CD8-positive, alpha-beta memory T cell (primary cell): ENCODE results near the gene LRRC3. TPM values are rescaled to one million over a fixed set of nuclear protein-coding genes. Genes with fewer than 3 reads are reported as not detected.

Experiments
- CTCF ChIA-PET: fragments of 350-600 bp; sonication (Branson Sonifier 250); formaldehyde crosslinking; loops from one replicate; lab custom pipeline; 2021; ENCODE audit warnings: antibody characterized with exemption; lab: Charles Lee
- POLR2A ChIA-PET: fragments of 350-600 bp; sonication (Branson Sonifier 250); formaldehyde crosslinking; loops from one replicate; lab custom pipeline; 2021; ENCODE audit warnings: antibody characterized with exemption; lab: Charles Lee
- DNase-seq, 5 donors: peaks; one replicate each; pipeline versions ENCODE4 v3.0.0 to v3.0.0-alpha.2; 2020 to 2022; ENCODE audit warnings: mixed read lengths in 1 of 5
- H3K27ac ChIP-seq: one replicate; pipeline ENCODE4 v1.7.0; 2013; ENCODE audit warnings: low read depth, mild to moderate bottlenecking, low read length, moderate library complexity
- H3K27me3 ChIP-seq: 2 replicates; pipeline ENCODE4 v1.7.0; 2013; ENCODE audit warnings: low read length, mild to moderate bottlenecking; ENCODE audit not compliant: insufficient read depth, poor library complexity, severe bottlenecking
- H3K36me3 ChIP-seq: 2 replicates; pipeline ENCODE4 v1.7.0; 2013; ENCODE audit warnings: mild to moderate bottlenecking, low read length, moderate library complexity; ENCODE audit not compliant: insufficient read depth
- H3K4me1 ChIP-seq: 2 replicates; pipeline ENCODE4 v1.7.0; 2013; ENCODE audit warnings: mild to moderate bottlenecking, low read length, moderate library complexity; ENCODE audit not compliant: insufficient read depth
- H3K4me3 ChIP-seq: 2 replicates; pipeline ENCODE4 v1.7.0; 2013; ENCODE audit warnings: mild to moderate bottlenecking, low read length
- H3K9me3 ChIP-seq: 2 replicates; pipeline ENCODE4 v1.7.0; 2013; ENCODE audit warnings: mild to moderate bottlenecking, low read length
- H3K27ac Mint-ChIP-seq, 8 donors: one replicate each; pipeline ENCODE4 v1.8.0; 2020 to 2021; ENCODE audit warnings: mixed read lengths in 8 of 8, mild to moderate bottlenecking in 6 of 8, inconsistent platforms in 3 of 8, moderate library complexity in 3 of 8
- H3K27me3 Mint-ChIP-seq, 2 donors: one replicate each; pipeline ENCODE4 v1.8.0; 2020 to 2021; ENCODE audit warnings: mixed read lengths in 2 of 2, mild to moderate bottlenecking in 1 of 2, moderate library complexity in 1 of 2
- H3K36me3 Mint-ChIP-seq, 3 donors: one replicate each; pipeline ENCODE4 v1.8.0; 2020 to 2021; ENCODE audit warnings: mixed read lengths in 3 of 3, inconsistent platforms in 1 of 3, mild to moderate bottlenecking in 1 of 3
- H3K4me1 Mint-ChIP-seq, 3 donors: one replicate each; pipeline ENCODE4 v1.8.0; 2020 to 2021; ENCODE audit warnings: mixed read lengths in 3 of 3, inconsistent platforms in 1 of 3, mild to moderate bottlenecking in 1 of 3
- H3K4me3 Mint-ChIP-seq, 7 donors: one replicate each; pipeline ENCODE4 v1.8.0; 2020 to 2021; ENCODE audit warnings: mixed read lengths in 7 of 7, mild to moderate bottlenecking in 6 of 7, moderate library complexity in 4 of 7, inconsistent platforms in 2 of 7
- H3K9me3 Mint-ChIP-seq, 5 donors: one replicate each; pipeline ENCODE4 v1.8.0; 2020 to 2022; ENCODE audit warnings: mixed read lengths in 5 of 5, mild to moderate bottlenecking in 3 of 5, moderate library complexity in 2 of 5, inconsistent platforms in 1 of 5
- polyA plus RNA-seq: library from polyadenylated mRNA; unstranded; fragments of 300-500 nt; fragmentation: Illumina TruSeq; gene quantifications from one replicate; pipeline ENCODE4 v1.2.3, GENCODE V29; 2021
- total RNA-seq, 2 experiments: library from RNA; stranded (reverse); gene quantifications; one replicate each; pipeline ENCODE4 v1.2.3, GENCODE V29; 2021

The LRRC3 gene, protein sequence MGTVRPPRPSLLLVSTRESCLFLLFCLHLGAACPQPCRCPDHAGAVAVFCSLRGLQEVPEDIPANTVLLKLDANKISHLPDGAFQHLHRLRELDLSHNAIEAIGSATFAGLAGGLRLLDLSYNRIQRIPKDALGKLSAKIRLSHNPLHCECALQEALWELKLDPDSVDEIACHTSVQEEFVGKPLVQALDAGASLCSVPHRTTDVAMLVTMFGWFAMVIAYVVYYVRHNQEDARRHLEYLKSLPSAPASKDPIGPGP
- total RNA-seq (under 1 TPM; 0.80 to 0.90 TPM), polyA plus RNA-seq (0.17 TPM)

- Histone ChIP-seq H3K27ac (no peak within 1 kb of the TSS), H3K4me3 (peak within 1 kb of the TSS; percentile 64), H3K9me3 (no peaks in the 10 kb centered on the region), H3K36me3 (no peaks in the 10 kb centered on the region), H3K27me3 (no peaks in the 10 kb centered on the region), H3K4me1 (peaks cover 11% of the 10 kb centered on the region)
- POLR2A ChIA-PET: interaction anchor here (0.6 kb wide), 1 partner anchor 988 kb away, joined by 8 read pairs; no protein-coding TSS in a partner anchor
- CTCF ChIA-PET: interaction anchor here (1.2 kb wide), 1 partner anchor 39 kb away, joined by 3 read pairs; no protein-coding TSS in a partner anchor
- H3K27me3 Mint-ChIP-seq: peaks cover 4 to 13% of the 10 kb centered on the region in 2 donors
- DNase-seq: peak; percentile 67 to 84 (median 72)
- H3K4me1 Mint-ChIP-seq: peaks cover 6 to 8% (median 7%) of the 10 kb centered on the region in 3 donors
- peak within 1 kb of the TSS; percentile 74 to 84 (median 75) for H3K4me3 Mint-ChIP-seq
- peak within 1 kb of the TSS in 1 of 8 donors; percentile 43 for H3K27ac Mint-ChIP-seq
- H3K36me3 Mint-ChIP-seq: no peaks in the 10 kb centered on the region
- peaks cover 0 to 7% (median 5%) of the 10 kb centered on the region in 5 donors for H3K9me3 Mint-ChIP-seq
Measured at GRCh38 chr21:44454747-44455523, at the start of gene LRRC3. TSS of gene LRRC3 (plus strand) at chr21:44455510. CDS start at chr21:44456645, 1,135 bp downstream.

- no peaks in the 10 kb centered on the region for H3K27me3 ChIP-seq
- DNase-seq: no peak
- no peak overlapping the region for H3K4me3 Mint-ChIP-seq
- H3K9me3 ChIP-seq: no peaks in the 10 kb centered on the region
- H3K9me3 Mint-ChIP-seq: peaks cover 0 to 7% (median 0%) of the 10 kb centered on the region in 5 donors
- no peaks in the 10 kb centered on the region for H3K4me1 ChIP-seq
- H3K36me3 ChIP-seq: no peaks in the 10 kb centered on the region
- peaks cover 0 to 2% (median 0%) of the 10 kb centered on the region in 3 donors for H3K36me3 Mint-ChIP-seq
- no peaks in the 10 kb centered on the region for H3K27me3 Mint-ChIP-seq
- H3K27ac Mint-ChIP-seq: peak overlapping the region in 3 of 8 donors; percentile 51 to 71 (median 63)
- ChIA-PET CTCF (no interaction called here), POLR2A (interaction anchor here (0.5 kb wide), 1 partner anchor 422 kb away, joined by 12 read pairs; no protein-coding TSS in a partner anchor)
- H3K27ac ChIP-seq: no peak overlapping the region
- peaks cover 3 to 7% (median 4%) of the 10 kb centered on the region in 3 donors for H3K4me1 Mint-ChIP-seq
- H3K4me3 ChIP-seq: no peak overlapping the region
Measured at GRCh38 chr21:44405948-44406872, 49.1 kb upstream of the LRRC3 start.

- peak overlapping the region; percentile 53 to 96 (median 88) for H3K27ac Mint-ChIP-seq
- H3K4me3 ChIP-seq: no peak overlapping the region
- no peak overlapping the region for H3K4me3 Mint-ChIP-seq
- H3K4me1 Mint-ChIP-seq: peaks cover 3 to 7% (median 4%) of the 10 kb centered on the region in 3 donors
- H3K27me3 ChIP-seq: no peaks in the 10 kb centered on the region
- no peaks in the 10 kb centered on the region for H3K27me3 Mint-ChIP-seq
- ChIA-PET CTCF (no interaction called here), POLR2A (no interaction called here)
- no peak overlapping the region for H3K27ac ChIP-seq
- H3K36me3 ChIP-seq: no peaks in the 10 kb centered on the region
- H3K9me3 ChIP-seq: no peaks in the 10 kb centered on the region
- no peaks in the 10 kb centered on the region for H3K4me1 ChIP-seq
- no peaks in the 10 kb centered on the region for H3K36me3 Mint-ChIP-seq
- DNase-seq: no peak
- H3K9me3 Mint-ChIP-seq: peaks cover 0 to 7% (median 0%) of the 10 kb centered on the region in 5 donors
Measured at GRCh38 chr21:44406953-44407352, 48.4 kb upstream of the LRRC3 start.

- H3K4me1 ChIP-seq: no peaks in the 10 kb centered on the region
- H3K9me3 ChIP-seq: no peaks in the 10 kb centered on the region
- peaks cover 0 to 1% of the 10 kb centered on the region in 2 donors for H3K27me3 Mint-ChIP-seq
- peak overlapping the region in 7 of 8 donors; percentile 50 to 96 (median 89) for H3K27ac Mint-ChIP-seq
- no peaks in the 10 kb centered on the region for H3K36me3 ChIP-seq
- peaks cover 3 to 7% (median 4%) of the 10 kb centered on the region in 3 donors for H3K4me1 Mint-ChIP-seq
- H3K4me3 Mint-ChIP-seq: no peak overlapping the region
- no peak overlapping the region for H3K4me3 ChIP-seq
- ChIA-PET CTCF (no interaction called here), POLR2A (interaction anchor here (0.6 kb wide), 1 partner anchor 688 kb away, joined by 6 read pairs; no protein-coding TSS in a partner anchor)
- H3K9me3 Mint-ChIP-seq: peaks cover 0 to 7% (median 0%) of the 10 kb centered on the region in 5 donors
- H3K36me3 Mint-ChIP-seq: no peaks in the 10 kb centered on the region
- peak in 1 of 5 donors; percentile 26 for DNase-seq
- no peak overlapping the region for H3K27ac ChIP-seq
- no peaks in the 10 kb centered on the region for H3K27me3 ChIP-seq
Measured at GRCh38 chr21:44407493-44407892, 47.8 kb upstream of the LRRC3 start.

DNA sequence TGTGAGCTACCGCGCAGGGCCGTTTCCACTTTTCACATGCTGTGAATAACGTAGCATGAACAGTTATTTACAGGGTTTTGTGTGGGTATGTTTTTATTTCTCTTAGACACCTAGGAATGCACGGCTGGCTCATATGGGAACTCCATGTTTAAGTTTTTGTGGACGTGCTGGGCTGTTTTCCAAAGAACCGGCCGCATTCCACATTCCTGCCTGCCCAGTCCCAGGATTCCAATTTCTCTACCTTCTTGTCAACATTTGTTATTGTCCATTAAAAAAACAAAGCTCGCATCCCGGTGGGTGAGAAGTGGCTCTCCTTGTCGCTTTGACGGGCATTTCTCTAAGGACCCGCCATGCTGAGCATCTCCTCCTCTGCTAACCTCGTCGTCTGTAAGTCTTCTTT, 47.1 kb upstream of the LRRC3 start:
- no peaks in the 10 kb centered on the region for H3K27me3 ChIP-seq
- Mint-ChIP-seq H3K27me3 (peaks cover 0 to 4% of the 10 kb centered on the region in 2 donors), H3K4me3 (no peak overlapping the region), H3K9me3 (peaks cover 0 to 7% (median 0%) of the 10 kb centered on the region in 5 donors), H3K4me1 (peaks cover 3 to 7% (median 4%) of the 10 kb centered on the region in 3 donors), H3K27ac (peak overlapping the region in 2 of 8 donors; percentile 36 to 53), H3K36me3 (no peaks in the 10 kb centered on the region)
- ChIA-PET CTCF (no interaction called here), POLR2A (no interaction called here)
- no peak for DNase-seq
- no peaks in the 10 kb centered on the region for H3K36me3 ChIP-seq
- H3K9me3 ChIP-seq: no peaks in the 10 kb centered on the region
- no peak overlapping the region for H3K27ac ChIP-seq
- no peaks in the 10 kb centered on the region for H3K4me1 ChIP-seq
- H3K4me3 ChIP-seq: no peak overlapping the region

DNA sequence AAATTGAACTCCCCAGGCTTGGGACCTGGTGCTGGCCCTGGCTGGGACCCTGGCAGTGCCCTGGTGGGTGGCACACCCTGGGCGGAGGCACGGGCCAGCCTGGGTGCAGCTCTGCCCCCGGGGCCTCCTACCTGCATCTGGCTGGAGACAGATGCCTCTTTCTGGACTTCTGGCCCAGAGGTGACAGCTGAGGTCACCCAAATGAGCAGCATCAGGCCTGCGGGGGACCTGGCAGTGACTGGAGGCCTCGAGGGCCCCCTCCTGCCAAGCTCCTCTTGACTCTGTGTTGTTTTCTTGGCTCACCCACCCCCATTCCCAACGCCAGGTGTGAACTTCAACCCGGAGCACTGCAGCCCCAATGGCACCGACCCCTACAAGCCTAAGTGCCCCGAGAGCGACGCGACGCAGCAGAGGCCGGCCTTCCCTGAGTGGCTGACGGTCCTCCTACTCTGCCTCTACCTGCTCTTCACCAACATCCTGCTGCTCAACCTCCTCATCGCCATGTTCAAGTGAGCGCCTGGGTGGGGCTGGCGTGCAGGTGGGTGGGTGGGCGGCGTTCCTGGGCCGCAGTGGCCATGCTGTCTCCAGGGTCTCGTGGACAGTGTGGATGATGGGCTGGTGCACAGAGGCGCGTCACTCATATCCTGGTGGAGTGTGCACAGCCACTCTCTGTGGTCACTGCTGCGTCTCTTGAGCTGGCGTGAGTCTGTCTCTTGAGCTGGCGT, 41.6 kb upstream of the LRRC3 start:
- Histone ChIP-seq H3K27me3 (no peaks in the 10 kb centered on the region), H3K27ac (no peak overlapping the region), H3K4me1 (no peaks in the 10 kb centered on the region), H3K9me3 (no peaks in the 10 kb centered on the region), H3K4me3 (no peak overlapping the region), H3K36me3 (no peaks in the 10 kb centered on the region)
- Mint-ChIP-seq H3K36me3 (no peaks in the 10 kb centered on the region), H3K4me3 (no peak overlapping the region), H3K4me1 (no peaks in the 10 kb centered on the region), H3K27ac (no peak overlapping the region), H3K9me3 (no peaks in the 10 kb centered on the region), H3K27me3 (peaks cover 0 to 4% of the 10 kb centered on the region in 2 donors)
- POLR2A ChIA-PET: no interaction called here
- peak in 1 of 5 donors; percentile 37 for DNase-seq
- CTCF ChIA-PET: no interaction called here
